Measurements from ENCODE around the gene ULK2. TPM values are rescaled to one million over a fixed set of nuclear protein-coding genes. Genes with fewer than 3 reads are reported as not detected.

Gene ULK2
- total RNA-seq, 4 donors from 2014 or later = 24.0 to 32.8 (median 30.5) TPM

DNA sequence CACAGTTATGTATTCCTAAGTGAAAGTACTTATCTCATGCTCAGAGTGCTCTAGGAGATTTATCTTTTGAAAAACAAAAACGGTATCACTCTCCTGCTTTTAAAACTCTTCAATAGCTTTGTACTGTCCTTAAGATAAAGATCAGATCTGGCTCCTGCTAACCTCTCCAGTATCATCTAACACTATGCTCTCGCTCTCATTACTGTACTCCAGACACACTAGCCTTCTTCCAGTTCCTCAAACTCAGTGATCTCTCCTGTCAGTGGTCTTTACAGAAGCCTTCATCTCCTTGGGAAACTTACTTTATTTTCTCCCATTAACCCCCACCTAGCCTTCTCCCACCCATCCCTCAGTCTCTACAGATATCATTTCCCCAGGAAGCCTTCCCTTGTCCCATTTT is 10.1 kb downstream of the ULK2 start:
- TF ChIP-seq, protein P1, sequence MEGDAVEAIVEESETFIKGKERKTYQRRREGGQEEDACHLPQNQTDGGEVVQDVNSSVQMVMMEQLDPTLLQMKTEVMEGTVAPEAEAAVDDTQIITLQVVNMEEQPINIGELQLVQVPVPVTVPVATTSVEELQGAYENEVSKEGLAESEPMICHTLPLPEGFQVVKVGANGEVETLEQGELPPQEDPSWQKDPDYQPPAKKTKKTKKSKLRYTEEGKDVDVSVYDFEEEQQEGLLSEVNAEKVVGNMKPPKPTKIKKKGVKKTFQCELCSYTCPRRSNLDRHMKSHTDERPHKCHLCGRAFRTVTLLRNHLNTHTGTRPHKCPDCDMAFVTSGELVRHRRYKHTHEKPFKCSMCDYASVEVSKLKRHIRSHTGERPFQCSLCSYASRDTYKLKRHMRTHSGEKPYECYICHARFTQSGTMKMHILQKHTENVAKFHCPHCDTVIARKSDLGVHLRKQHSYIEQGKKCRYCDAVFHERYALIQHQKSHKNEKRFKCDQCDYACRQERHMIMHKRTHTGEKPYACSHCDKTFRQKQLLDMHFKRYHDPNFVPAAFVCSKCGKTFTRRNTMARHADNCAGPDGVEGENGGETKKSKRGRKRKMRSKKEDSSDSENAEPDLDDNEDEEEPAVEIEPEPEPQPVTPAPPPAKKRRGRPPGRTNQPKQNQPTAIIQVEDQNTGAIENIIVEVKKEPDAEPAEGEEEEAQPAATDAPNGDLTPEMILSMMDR (IDR thresholded peaks at IDR 0.05; ENCODE audit: low read depth) = no peak

DNA sequence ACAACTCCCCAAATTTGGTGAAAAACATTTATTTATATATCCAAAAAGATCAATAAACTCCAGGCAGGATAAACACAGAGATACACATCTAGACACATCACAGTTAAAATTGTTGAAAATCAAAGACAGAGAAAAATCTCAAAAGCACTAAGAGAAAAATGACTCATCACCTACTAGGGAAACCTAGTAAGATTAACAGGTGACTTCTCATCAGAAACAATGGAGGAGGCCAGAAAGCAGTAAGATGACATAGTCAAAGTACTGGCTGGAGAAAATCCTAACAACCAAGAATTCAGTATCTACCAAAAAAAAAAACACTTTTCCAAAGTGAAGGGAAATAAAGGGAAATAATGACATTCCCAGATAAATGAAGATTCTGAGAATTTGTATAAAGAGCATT is 33.8 kb downstream of the ULK2 start:
- TF ChIP-seq, protein P1 (IDR thresholded peaks at IDR 0.05; ENCODE audit: low read depth) = no peak

DNA sequence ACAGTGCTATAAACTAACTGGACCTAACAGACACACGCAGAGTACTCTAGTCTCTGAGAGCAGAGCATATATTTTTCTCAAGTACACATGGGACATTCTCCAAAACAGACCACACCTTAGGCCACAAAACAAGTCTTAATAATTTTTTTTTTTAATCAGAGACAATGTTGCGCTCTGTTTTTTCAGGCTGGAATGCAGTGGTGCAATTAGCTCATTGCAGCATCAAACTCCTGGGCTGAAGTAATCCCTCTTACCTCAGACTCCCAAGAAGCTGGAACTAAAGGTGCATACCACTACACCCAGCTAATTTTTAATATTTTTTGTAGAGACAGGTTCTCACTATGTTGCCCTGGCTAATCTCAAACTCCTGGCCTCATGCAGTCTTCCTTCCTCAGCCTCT is 37.7 kb downstream of the ULK2 start:
- TF ChIP-seq, protein P1 (IDR thresholded peaks at IDR 0.05; ENCODE audit: low read depth) = no peak

DNA sequence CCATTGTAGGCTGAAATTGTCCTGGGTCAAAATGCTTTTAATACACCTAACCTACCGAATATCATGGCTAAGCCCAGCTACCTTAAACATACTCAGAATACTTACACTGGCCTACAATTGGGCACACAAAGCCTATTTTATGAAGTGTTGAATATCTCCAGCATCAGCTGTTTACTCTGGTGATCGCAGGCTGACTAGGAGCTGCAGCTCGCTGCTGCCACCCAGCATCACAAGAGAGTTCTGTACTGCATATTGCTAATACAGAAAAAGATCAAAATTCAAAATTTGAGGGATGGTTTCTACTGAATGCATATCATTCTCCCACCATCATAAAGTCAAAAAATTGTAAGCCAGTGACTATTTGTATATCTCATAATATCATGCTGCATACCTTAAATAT is 55.3 kb downstream of the ULK2 start:
- TF ChIP-seq, protein P1 (IDR thresholded peaks at IDR 0.05; ENCODE audit: low read depth) = no peak

DNA sequence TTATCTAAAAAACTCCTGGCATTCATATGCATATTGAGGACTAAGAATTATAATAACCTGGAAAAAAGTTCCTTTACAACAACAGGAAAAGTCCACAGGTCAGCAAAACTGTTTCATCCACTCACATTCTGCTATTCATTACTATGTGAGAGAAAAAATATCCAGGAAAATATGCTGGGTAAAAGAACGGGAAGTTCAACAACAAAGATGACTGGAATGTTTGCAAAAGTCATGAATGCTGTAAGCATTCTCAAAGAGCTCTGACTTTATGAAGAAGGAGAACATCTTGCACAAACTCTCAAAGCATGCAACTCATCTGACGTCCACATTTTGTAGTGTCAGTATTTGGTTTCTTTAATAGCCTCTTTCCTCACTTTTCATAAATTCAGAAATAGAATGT is 62.7 kb downstream of the ULK2 start:
- TF ChIP-seq, protein P1 (IDR thresholded peaks at IDR 0.05; ENCODE audit: low read depth) = no peak

DNA sequence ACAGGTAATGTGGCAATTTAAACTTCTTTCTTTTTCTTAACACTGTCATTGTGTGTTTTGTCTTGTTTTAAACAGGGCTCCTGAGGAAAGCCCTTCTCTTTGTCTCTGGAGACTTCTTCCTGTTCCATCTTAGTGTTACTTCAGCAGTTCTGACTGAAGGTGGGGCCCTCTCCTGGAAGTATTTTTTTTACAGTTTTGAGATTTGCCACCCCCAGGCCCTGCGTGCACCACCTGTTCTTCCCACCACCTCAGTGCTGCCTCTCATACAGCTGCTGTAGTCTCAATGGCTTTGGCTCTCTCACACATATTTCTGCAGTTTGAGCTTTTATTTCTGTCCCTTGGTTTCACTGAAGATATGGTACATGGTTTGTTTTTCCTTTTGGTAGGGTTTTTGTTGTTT is 67.2 kb downstream of the ULK2 start:
- TF ChIP-seq, protein P1 (IDR thresholded peaks at IDR 0.05; ENCODE audit: low read depth) = no peak

DNA sequence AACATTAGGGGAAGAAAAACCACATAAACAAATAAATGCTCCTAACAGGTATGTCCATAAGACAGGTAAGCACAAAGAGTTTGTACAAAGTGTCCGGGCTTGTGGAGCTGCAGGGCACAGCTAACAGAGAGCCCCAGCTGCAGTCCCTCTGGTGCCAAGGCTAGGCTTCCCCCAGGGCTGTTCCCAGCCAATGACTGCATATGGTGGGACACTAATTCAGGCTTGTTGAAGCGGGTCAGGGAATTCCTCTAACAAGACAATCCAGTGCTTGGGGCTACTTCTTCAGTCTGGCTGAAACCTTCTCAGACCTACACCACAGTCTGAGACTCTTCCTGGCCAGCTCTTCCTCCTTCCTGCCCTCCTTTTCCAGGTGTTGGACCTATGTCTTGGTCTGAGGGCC is 67.9 kb downstream of the ULK2 start:
- TF ChIP-seq, protein P1 (IDR thresholded peaks at IDR 0.05; ENCODE audit: low read depth) = no peak
